IMR-90 (cell line): Measurements from ENCODE around the gene FKBP14. TPM values are rescaled to one million over a fixed set of nuclear protein-coding genes. Genes with fewer than 3 reads are reported as not detected.

Experiments
- ATAC-seq: fragments of 200-7000 bp; cut with Tn5 transposase; 2 replicates; pipeline ENCODE4 v1.9.1; 2020; ENCODE audit warnings: low read depth, mild to moderate bottlenecking, moderate library complexity
- BruUV-seq: library from RNA; stranded (reverse); fragments of 400-500 nt; replicated peaks from 2 replicates; lab custom pipeline; 2021; lab: Mats Ljungman, UMichigan
- CTCF ChIA-PET: fragments of 300-600 bp; formaldehyde crosslinking; extraction: SDS; loops from one replicate; lab custom pipeline; 2021; ENCODE audit warnings: antibody characterized with exemption; lab: Yijun Ruan, JAX
- POLR2A ChIA-PET: fragments of 300-600 bp; sonication (Branson Sonifier 250); formaldehyde crosslinking; loops from one replicate; lab custom pipeline; 2022; ENCODE audit warnings: antibody characterized with exemption; ENCODE audit not compliant: unreplicated experiment; lab: Charles Lee
- DNase-seq: peaks from one replicate; pipeline ENCODE4 v3.0.0; 2013
- H2AFZ ChIP-seq: replicated peaks from 2 replicates; pipeline ENCODE3; 2013; ENCODE audit warnings: low read length, mild to moderate bottlenecking; ENCODE audit not compliant: poor library complexity
- H2AK5ac ChIP-seq: 2 replicates; pipeline ENCODE4 v1.6.1; 2013; ENCODE audit warnings: low read depth, low read length, inconsistent platforms
- H2AK9ac ChIP-seq: replicated peaks from 2 replicates; pipeline ENCODE3; 2013; ENCODE audit warnings: mild to moderate bottlenecking, low read depth, low read length, moderate library complexity; ENCODE audit not compliant: poor library complexity
- H2BK120ac ChIP-seq: 2 replicates; pipeline ENCODE4 v1.6.1; 2013; ENCODE audit warnings: low read depth, low read length, inconsistent platforms
- H2BK15ac ChIP-seq: 3 replicates; pipeline ENCODE4 v1.6.1; 2013; ENCODE audit warnings: low read depth, low read length, inconsistent platforms
- H2BK20ac ChIP-seq: 2 replicates; pipeline ENCODE4 v1.6.1; 2013; ENCODE audit warnings: low read depth, mild to moderate bottlenecking, inconsistent platforms, low read length, moderate library complexity
- H2BK5ac ChIP-seq: 2 replicates; pipeline ENCODE4 v1.6.1; 2013; ENCODE audit warnings: mild to moderate bottlenecking, low read depth, low read length, inconsistent platforms; ENCODE audit not compliant: poor library complexity, severe bottlenecking
- H3K14ac ChIP-seq: replicated peaks from 2 replicates; pipeline ENCODE4 v1.6.1; 2013; ENCODE audit warnings: low read depth, low read length, inconsistent platforms
- H3K18ac ChIP-seq: 2 replicates; pipeline ENCODE4 v1.6.1; 2013; ENCODE audit warnings: low read depth, low read length, control low read depth
- H3K23ac ChIP-seq: 2 replicates; pipeline ENCODE4 v1.6.1; 2013; ENCODE audit warnings: low read depth, low read length, inconsistent platforms
- H3K27ac ChIP-seq: 2 replicates; pipeline ENCODE4 v1.5.1; 2013; ENCODE audit warnings: mild to moderate bottlenecking, control low read depth, low read length; ENCODE audit not compliant: insufficient read depth
- H3K27me3 ChIP-seq: 2 replicates; pipeline ENCODE4 v1.6.1; 2013; ENCODE audit warnings: low read length; ENCODE audit not compliant: control insufficient read depth, insufficient read depth
- H3K36me3 ChIP-seq: 2 replicates; pipeline ENCODE4 v1.6.1; 2013; ENCODE audit warnings: low read length, mixed read lengths; ENCODE audit not compliant: control insufficient read depth, insufficient read depth
- H3K4ac ChIP-seq: 2 replicates; pipeline ENCODE4 v1.6.1; 2013; ENCODE audit warnings: low read depth, low read length, inconsistent platforms
- H3K4me1 ChIP-seq: 2 replicates; pipeline ENCODE4 v1.6.1; 2013; ENCODE audit warnings: low read length, mixed read lengths; ENCODE audit not compliant: control insufficient read depth, insufficient read depth
- H3K4me2 ChIP-seq: 2 replicates; pipeline ENCODE4 v1.6.1; 2013; ENCODE audit warnings: low read depth, mild to moderate bottlenecking, control low read depth, low read length, moderate library complexity
- H3K4me3 ChIP-seq: 2 replicates; pipeline ENCODE4 v1.5.1; 2013; ENCODE audit warnings: low read depth, mild to moderate bottlenecking, control low read depth, low read length, moderate library complexity; ENCODE audit not compliant: insufficient read depth
- H3K56ac ChIP-seq: 2 replicates; pipeline ENCODE4 v1.6.1; 2013; ENCODE audit warnings: low read length, inconsistent platforms; ENCODE audit not compliant: insufficient read depth; ENCODE audit errors: extremely low read depth
- H3K79me1 ChIP-seq, 2 experiments: 2 replicates each; pipeline ENCODE4 v1.6.1; 2013; ENCODE audit warnings: low read length in 2 of 2, inconsistent platforms in 1 of 2, low read depth in 1 of 2
- H3K9ac ChIP-seq: 2 replicates; pipeline ENCODE4 v1.6.1; 2013; ENCODE audit warnings: low read depth, low read length, control low read depth
- H3K9me1 ChIP-seq: 2 replicates; pipeline ENCODE4 v1.6.1; 2013; ENCODE audit warnings: low read length, inconsistent platforms; ENCODE audit not compliant: insufficient read depth
- H3K9me3 ChIP-seq: 2 replicates; pipeline ENCODE4 v1.6.1; 2013; ENCODE audit warnings: low read length; ENCODE audit not compliant: control insufficient read depth, insufficient read depth
- H4K20me1 ChIP-seq: 2 replicates; pipeline ENCODE4 v1.6.1; 2013; ENCODE audit warnings: low read length, inconsistent platforms; ENCODE audit not compliant: insufficient read depth
- H4K5ac ChIP-seq: 2 replicates; pipeline ENCODE4 v1.6.1; 2013; ENCODE audit warnings: mild to moderate bottlenecking, low read depth, low read length, control low read depth
- H4K8ac ChIP-seq, 2 experiments: 2 replicates each; pipeline ENCODE4 v1.6.1; 2013; ENCODE audit warnings: low read depth in 2 of 2, low read length in 2 of 2, control low read depth in 1 of 2, inconsistent platforms in 1 of 2
- H4K91ac ChIP-seq: 2 replicates; pipeline ENCODE4 v1.6.1; 2013; ENCODE audit warnings: low read depth, low read length, inconsistent platforms; ENCODE audit not compliant: insufficient read depth
- BHLHE40 ChIP-seq: fragments of 150-350 bp; IDR thresholded peaks from 2 replicates; pipeline ENCODE4 v1.6.1; 2016; ENCODE audit warnings: mild to moderate bottlenecking, low read depth, low read length
- CEBPB ChIP-seq: IDR thresholded peaks from 2 replicates; pipeline ENCODE4 v1.6.1; 2012; ENCODE audit warnings: low read depth, low read length, improper control_type of control experiment
- CHD1 ChIP-seq: IDR thresholded peaks from 2 replicates; pipeline ENCODE4 v1.6.1; 2012; ENCODE audit warnings: low read depth, low read length, improper control_type of control experiment
- CTCF ChIP-seq: conservative IDR thresholded peaks from 2 replicates; pipeline ENCODE4 v1.5.1; 2012; ENCODE audit warnings: mild to moderate bottlenecking, low read depth, low read length, improper control_type of control experiment
- ELK1 ChIP-seq: fragments of 150-350 bp; IDR thresholded peaks from 2 replicates; pipeline ENCODE4 v1.6.1; 2016; ENCODE audit warnings: low read depth, mild to moderate bottlenecking, low read length, moderate library complexity, borderline replicate concordance
- MAFK ChIP-seq: IDR thresholded peaks from 2 replicates; pipeline ENCODE4 v1.6.1; 2012; ENCODE audit warnings: low read depth, low read length, improper control_type of control experiment
- MAZ ChIP-seq: IDR thresholded peaks from 2 replicates; pipeline ENCODE4 v1.6.1; 2012; ENCODE audit warnings: low read depth, mild to moderate bottlenecking, low read length, improper control_type of control experiment, moderate library complexity, borderline replicate concordance
- MXI1 ChIP-seq: IDR thresholded peaks from 2 replicates; pipeline ENCODE4 v1.6.1; 2012; ENCODE audit warnings: low read depth, mild to moderate bottlenecking, low read length, moderate library complexity, borderline replicate concordance
- NFE2L2 ChIP-seq: fragments of 150-350 bp; IDR thresholded peaks from 2 replicates; pipeline ENCODE4 v1.6.1; 2016; ENCODE audit warnings: low read depth, mild to moderate bottlenecking, low read length
- POLR2A ChIP-seq: IDR thresholded peaks from 2 replicates; pipeline ENCODE4 v1.6.1; 2012; ENCODE audit warnings: mild to moderate bottlenecking, low read depth, low read length
- RAD21 ChIP-seq: IDR thresholded peaks from 2 replicates; pipeline ENCODE4 v1.6.1; 2012; ENCODE audit warnings: low read length, improper control_type of control experiment
- RFX5 ChIP-seq: IDR thresholded peaks from 2 replicates; pipeline ENCODE4 v1.8.0; 2012; ENCODE audit warnings: low read depth, mild to moderate bottlenecking, low read length, moderate library complexity
- USF2 ChIP-seq: fragments of 150-350 bp; IDR thresholded peaks from 2 replicates; pipeline ENCODE4 v1.6.1; 2017; ENCODE audit warnings: mild to moderate bottlenecking, antibody characterized with exemption, low read length, low read depth
- WGBS, 2 experiments: methylation state at CpG; one replicate each; pipeline versions ENCODE4 v1.1.5 to v1.1.7; 2013; ENCODE audit warnings: missing lambda C conversion rate in 2 of 2; ENCODE audit not compliant: insufficient read length in 1 of 2; ENCODE audit errors: extremely low coverage in 2 of 2; 5-methylcytosine and 5-hydroxymethylcytosine counted together
- dilution Hi-C: fragments of 300-500 bp; cut with HindIII; formaldehyde crosslinking; loops from one replicate; pipeline ENCODE4 v1.14.3; 2018; ENCODE audit warnings: low sequenced_read_pairs; ENCODE audit not compliant: unreplicated experiment
- in situ Hi-C: fragments of 300-500 bp; cut with MboI; formaldehyde crosslinking; loops from 3 replicates; pipeline ENCODE4 v1.14.3; 2019; ENCODE audit warnings: low sequenced_read_pairs, inconsistent platforms, mixed read lengths
- intact Hi-C: fragments of 100-400 bp; cut with micrococcal nuclease; formaldehyde crosslinking; loops from 2 replicates; pipeline ENCODE4 v1.10.0; 2022
- polyA plus RNA-seq, 3 experiments: library from polyadenylated mRNA; depleted of rRNA; stranded (reverse); fragments of >200 nt; gene quantifications; 2 replicates each; pipeline ENCODE4 v1.2.3, GENCODE V29; 2012; ENCODE audit warnings: low replicate concordance in 1 of 3
- total RNA-seq: library from RNA; depleted of rRNA; stranded (reverse); fragments of >200 nt; gene quantifications from 2 replicates; pipeline ENCODE4 v1.2.3, GENCODE V29; 2012

FKBP14 gene
- total and polyA plus RNA-seq, 2 of the 4 experiments (the other 2 are of a cell fraction) = 26.3 to 27.1 TPM

- no peak for TF ChIP-seq RAD21
- TF ChIP-seq POLR2A = no peak
- TF ChIP-seq CHD1 = no peak
These were observed 14.4 kb upstream of the FKBP14 start (continued) for GRCh38 chr7:30040938-30041337.

GRCh38 chr7:30038196-30038980, 11.9 kb upstream of the FKBP14 start:
- H3K4me1 ChIP-seq = peaks cover 6% of the 10 kb centered on the region; the same call in 1 of the 2 replicates
- H2BK120ac ChIP-seq = no peak overlapping the region
- H3K23ac ChIP-seq = no peak overlapping the region
- H2BK15ac ChIP-seq = no peak overlapping the region
- H3K9me1 ChIP-seq = no peaks in the 10 kb centered on the region
- no peaks in the 10 kb centered on the region; the same call in 1 of the 2 replicates for H4K20me1 ChIP-seq
- H3K9me3 ChIP-seq = no peaks in the 10 kb centered on the region; the same call in 1 of the 2 replicates
- H2BK20ac ChIP-seq = no peak overlapping the region
- no CpG with 5 or more reads among the region's 3 CpGs for WGBS, 2 experiments
- H2BK5ac ChIP-seq = no peak overlapping the region
- ChIA-PET POLR2A (no interaction called here), CTCF (no interaction called here)
- H3K79me1 ChIP-seq = peaks cover 9 to 45% of the 10 kb centered on the region in 2 experiments
- in situ Hi-C loops (no loop called here), dilution Hi-C loops (no loop called here), intact Hi-C loops (no loop called here)
- H3K4me2 ChIP-seq = peak overlapping the region; percentile 28; the same call in 1 of the 2 replicates
- no peak overlapping the region; the same call in 1 of the 2 replicates for H3K18ac ChIP-seq
- 0 out of 2 replicates have a peak, but pooled peaks cover 1% of the 10 kb centered on the region for H3K36me3 ChIP-seq
- no peaks in the 10 kb centered on the region for H3K27me3 ChIP-seq
- H2AFZ ChIP-seq = no peak overlapping the region
- no peak overlapping the region for H2AK9ac ChIP-seq
- no peak overlapping the region for H3K9ac ChIP-seq
- H3K4me3 ChIP-seq = no peak overlapping the region
- H4K8ac ChIP-seq = no peak overlapping the region
- no peak overlapping the region for H4K5ac ChIP-seq
- H3K14ac ChIP-seq = no peak overlapping the region
- peak; percentile 48 for DNase-seq
- no peak overlapping the region for H3K56ac ChIP-seq
- H4K91ac ChIP-seq = no peak overlapping the region
- no peak overlapping the region for H3K4ac ChIP-seq
- peak; percentile 92 for ATAC-seq
- no peak overlapping the region for H2AK5ac ChIP-seq
- no TSS peak for BruUV-seq
- H3K27ac ChIP-seq = peak overlapping the region; percentile 22; the same call in 1 of the 2 replicates
- no peak for TF ChIP-seq ELK1
- no peak for TF ChIP-seq MAFK
- TF ChIP-seq MAZ = no peak
- TF ChIP-seq MXI1 = no peak
- no peak for TF ChIP-seq RAD21
- TF ChIP-seq CEBPB = no peak
- no peak for TF ChIP-seq CTCF
- TF ChIP-seq NFE2L2 = no peak
- TF ChIP-seq BHLHE40 = no peak
- no peak for TF ChIP-seq USF2
- TF ChIP-seq RFX5 = no peak
- TF ChIP-seq POLR2A = no peak
